Upper lobe of left lung (tissue), 6 donors: ENCODE measurements around the gene CCDC185. TPM values are rescaled to one million over a fixed set of nuclear protein-coding genes. Genes with fewer than 3 reads are reported as not detected.

Experiments
- ATAC-seq, 2 donors: fragments of 200-7000 bp; cut with Tn5 transposase; one replicate each; pipeline ENCODE4 v1.9.1; 2022; ENCODE audit warnings: mild to moderate bottlenecking in 2 of 2, moderate library complexity in 2 of 2; ENCODE audit not compliant: low FRiP score in 2 of 2
- DNase-seq, 2 donors: peaks; one replicate each; pipeline ENCODE4 v3.0.0-alpha.2; 2019 to 2020
- H3K27ac ChIP-seq, 4 donors: fragments of 200-600 bp; sonication (generic); one replicate each; pipeline ENCODE4 v1.5.1; 2016 to 2019
- H3K27me3 ChIP-seq, 4 donors: fragments of 200-600 bp; sonication (generic); one replicate each; pipeline ENCODE4 v1.5.1; 2017 to 2019
- H3K36me3 ChIP-seq, 4 donors: fragments of 200-600 bp; sonication (generic); one replicate each; pipeline ENCODE4 v1.5.1; 2016 to 2019
- H3K4me1 ChIP-seq, 4 donors: fragments of 200-600 bp; sonication (generic); one replicate each; pipeline ENCODE4 v1.5.1; 2018 to 2019
- H3K4me3 ChIP-seq, 4 donors: fragments of 200-600 bp; sonication (generic); one replicate each; pipeline ENCODE4 v1.5.1; 2017 to 2019; ENCODE audit warnings: mild to moderate bottlenecking in 2 of 4, moderate library complexity in 1 of 4
- H3K9me3 ChIP-seq, 4 donors: fragments of 200-600 bp; sonication (generic); one replicate each; pipeline ENCODE4 v1.5.1; 2018 to 2019
- EP300 ChIP-seq, 4 donors: sonication (generic); formaldehyde crosslinking; IDR thresholded peaks; one replicate each; pipeline ENCODE4 v1.5.1; 2017; ENCODE audit warnings: antibody characterized with exemption in 4 of 4, control low read depth in 2 of 4
- POLR2A ChIP-seq, 4 donors: fragments of 450-650 bp; IDR thresholded peaks; one replicate each; pipeline ENCODE4 v1.5.1; 2016 to 2017; ENCODE audit warnings: antibody characterized with exemption in 4 of 4, mild to moderate bottlenecking in 2 of 4
- POLR2AphosphoS5 ChIP-seq, 2 donors: sonication (generic); formaldehyde crosslinking; IDR thresholded peaks; one replicate each; pipeline ENCODE4 v1.5.1; 2017; ENCODE audit warnings: antibody characterized with exemption in 2 of 2
- WGBS, 2 donors: methylation state at CpG; one replicate each; pipeline ENCODE4 v1.1.5; 2017 to 2018; 5-methylcytosine and 5-hydroxymethylcytosine counted together
- total RNA-seq, 6 donors: library from RNA; depleted of rRNA in 4 of 6; stranded (reverse); fragments of >200 nt in 4 of 6; gene quantifications; one replicate each; pipeline versions ENCODE4 v1.1.0 to v1.2.1, GENCODE V29; 2016 to 2021
- TF ChIP-seq, protein P1 (sequence below), 6 experiments: fragments of 450-650 bp in 4 of 6; fragments of 200-600 bp in 2 of 6; sonication (generic) in 2 of 6; IDR thresholded peaks; one replicate each; pipeline ENCODE4 v1.5.1; 2016 to 2019; ENCODE audit warnings: antibody characterized with exemption in 6 of 6
- donor health status: DM: no; HTN: no; CAD: no; lungs with moderate emphysema.
- donor health status: DM: no; HTN: yes; CAD: no; lungs with severe emphysema.

Gene CCDC185
- total RNA-seq, 6 donors from 2014 or later = not detected

DNA sequence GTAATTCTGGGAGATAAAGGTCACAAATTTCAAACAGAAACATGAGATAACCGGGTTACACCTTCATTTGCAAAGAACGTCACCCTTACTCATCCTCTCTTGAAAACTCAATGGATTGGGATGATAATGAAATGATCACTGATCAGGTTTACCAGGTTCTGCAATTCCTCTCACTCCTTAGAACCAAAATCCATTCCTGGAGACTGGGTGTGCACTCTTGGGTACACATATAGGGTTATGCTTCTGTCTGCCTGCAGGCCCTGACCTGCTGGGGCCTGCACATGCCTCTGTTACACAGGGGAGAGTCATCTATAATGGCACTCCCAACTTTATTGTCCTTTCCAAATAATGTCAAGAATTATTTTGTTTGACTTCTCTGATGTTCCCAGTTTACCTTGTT lies 37.5 kb upstream of the CCDC185 start:
- no peak overlapping the region for H3K4me3 ChIP-seq
- TF ChIP-seq, protein P1, sequence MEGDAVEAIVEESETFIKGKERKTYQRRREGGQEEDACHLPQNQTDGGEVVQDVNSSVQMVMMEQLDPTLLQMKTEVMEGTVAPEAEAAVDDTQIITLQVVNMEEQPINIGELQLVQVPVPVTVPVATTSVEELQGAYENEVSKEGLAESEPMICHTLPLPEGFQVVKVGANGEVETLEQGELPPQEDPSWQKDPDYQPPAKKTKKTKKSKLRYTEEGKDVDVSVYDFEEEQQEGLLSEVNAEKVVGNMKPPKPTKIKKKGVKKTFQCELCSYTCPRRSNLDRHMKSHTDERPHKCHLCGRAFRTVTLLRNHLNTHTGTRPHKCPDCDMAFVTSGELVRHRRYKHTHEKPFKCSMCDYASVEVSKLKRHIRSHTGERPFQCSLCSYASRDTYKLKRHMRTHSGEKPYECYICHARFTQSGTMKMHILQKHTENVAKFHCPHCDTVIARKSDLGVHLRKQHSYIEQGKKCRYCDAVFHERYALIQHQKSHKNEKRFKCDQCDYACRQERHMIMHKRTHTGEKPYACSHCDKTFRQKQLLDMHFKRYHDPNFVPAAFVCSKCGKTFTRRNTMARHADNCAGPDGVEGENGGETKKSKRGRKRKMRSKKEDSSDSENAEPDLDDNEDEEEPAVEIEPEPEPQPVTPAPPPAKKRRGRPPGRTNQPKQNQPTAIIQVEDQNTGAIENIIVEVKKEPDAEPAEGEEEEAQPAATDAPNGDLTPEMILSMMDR (IDR thresholded peaks at IDR 0.05) = no peak
- TF ChIP-seq POLR2A (IDR thresholded peaks at IDR 0.05) = no peak
- no peak for TF ChIP-seq POLR2AphosphoS5 (IDR thresholded peaks at IDR 0.05)
- TF ChIP-seq EP300 (IDR thresholded peaks at IDR 0.05) = no peak

DNA sequence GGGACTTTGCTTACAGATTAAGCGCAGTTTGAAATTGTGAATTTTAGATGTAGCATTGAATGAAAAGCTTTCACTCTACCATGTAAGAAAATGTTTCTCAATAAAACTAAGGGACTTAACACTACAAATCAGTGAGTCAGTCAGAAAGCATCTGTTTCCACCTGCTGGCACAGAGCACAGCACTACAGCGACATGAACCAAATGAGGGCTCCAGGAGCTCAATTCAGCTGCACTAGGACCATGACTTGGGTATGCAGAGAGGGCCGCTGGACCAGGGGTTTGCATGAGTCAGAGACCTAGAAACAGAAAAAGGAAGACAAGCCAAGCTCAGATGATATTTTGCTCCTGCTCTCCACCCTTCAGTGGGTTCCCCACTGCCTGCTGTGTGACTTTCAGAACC lies 34.4 kb upstream of the CCDC185 start:
- H3K9me3 ChIP-seq = no peaks in the 10 kb centered on the region
- 83 to 88% methylated on average over 3 of the region's 3 CpGs for WGBS, 2 donors
- ATAC-seq = no peak
- H3K36me3 ChIP-seq = no peaks in the 10 kb centered on the region
- H3K4me3 ChIP-seq = no peak overlapping the region
- H3K27me3 ChIP-seq = peaks cover 0 to 9% (median 2%) of the 10 kb centered on the region in 4 donors
- peaks cover 6 to 13% (median 10%) of the 10 kb centered on the region in 4 donors for H3K4me1 ChIP-seq
- H3K27ac ChIP-seq = no peak overlapping the region
- TF ChIP-seq, protein P1 (IDR thresholded peaks at IDR 0.05) = no peak
- TF ChIP-seq POLR2AphosphoS5 (IDR thresholded peaks at IDR 0.05) = no peak
- no peak for TF ChIP-seq POLR2A (IDR thresholded peaks at IDR 0.05)
- no peak for TF ChIP-seq EP300 (IDR thresholded peaks at IDR 0.05)
- DNase-seq = no peak

More for the DNA sequence above, 37.5 kb upstream of the CCDC185 start:
- Histone ChIP-seq H3K27me3 (no peaks in the 10 kb centered on the region), H3K4me1 (no peaks in the 10 kb centered on the region), H3K9me3 (no peaks in the 10 kb centered on the region), H3K36me3 (no peaks in the 10 kb centered on the region), H3K27ac (no peak overlapping the region)
- WGBS, 2 donors = 94 to 95% methylated on average over 2 of the region's 2 CpGs
- no peak for DNase-seq
- ATAC-seq = no peak

DNA sequence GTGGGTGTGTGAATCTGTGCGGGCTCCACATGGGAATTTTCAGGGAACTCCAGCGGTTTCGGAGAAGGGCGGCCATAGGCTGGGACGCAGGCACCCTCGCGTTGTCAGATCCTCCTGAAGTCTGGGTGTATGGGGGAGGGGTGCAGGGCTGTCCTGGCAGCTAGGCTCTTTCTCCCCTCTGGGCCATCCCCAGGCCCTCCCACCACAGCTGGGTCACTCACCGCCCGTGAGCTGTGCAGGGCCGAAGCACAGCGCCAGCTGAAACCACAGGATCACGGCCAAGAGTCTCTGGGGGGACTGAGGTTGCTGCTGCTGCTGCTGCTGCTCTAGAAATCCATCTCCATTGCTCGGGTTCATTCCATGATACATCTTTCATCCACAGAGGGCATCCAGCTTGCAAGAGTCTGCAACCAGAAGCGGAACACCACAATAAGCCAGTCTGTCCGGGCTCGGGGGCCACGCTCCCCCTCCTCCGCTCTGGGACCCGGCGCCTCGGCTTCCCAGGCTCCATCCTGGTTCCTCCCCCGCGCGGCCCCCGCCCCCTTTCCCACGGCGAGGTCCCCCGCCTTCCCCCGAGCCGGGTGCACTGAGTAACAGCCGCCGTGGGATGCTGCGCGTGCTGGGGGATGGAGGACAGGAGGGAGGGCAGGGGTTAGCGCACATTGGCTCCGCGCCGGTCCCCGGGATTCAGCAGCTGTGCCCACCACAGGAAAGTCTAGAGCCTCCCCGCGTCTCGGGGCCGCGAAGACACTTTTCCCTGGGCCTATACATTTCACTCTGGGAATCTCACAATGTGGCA lies 30.0 kb upstream of the CCDC185 start:
- peak in 1 of 2 donors; percentile 88 for DNase-seq

DNA sequence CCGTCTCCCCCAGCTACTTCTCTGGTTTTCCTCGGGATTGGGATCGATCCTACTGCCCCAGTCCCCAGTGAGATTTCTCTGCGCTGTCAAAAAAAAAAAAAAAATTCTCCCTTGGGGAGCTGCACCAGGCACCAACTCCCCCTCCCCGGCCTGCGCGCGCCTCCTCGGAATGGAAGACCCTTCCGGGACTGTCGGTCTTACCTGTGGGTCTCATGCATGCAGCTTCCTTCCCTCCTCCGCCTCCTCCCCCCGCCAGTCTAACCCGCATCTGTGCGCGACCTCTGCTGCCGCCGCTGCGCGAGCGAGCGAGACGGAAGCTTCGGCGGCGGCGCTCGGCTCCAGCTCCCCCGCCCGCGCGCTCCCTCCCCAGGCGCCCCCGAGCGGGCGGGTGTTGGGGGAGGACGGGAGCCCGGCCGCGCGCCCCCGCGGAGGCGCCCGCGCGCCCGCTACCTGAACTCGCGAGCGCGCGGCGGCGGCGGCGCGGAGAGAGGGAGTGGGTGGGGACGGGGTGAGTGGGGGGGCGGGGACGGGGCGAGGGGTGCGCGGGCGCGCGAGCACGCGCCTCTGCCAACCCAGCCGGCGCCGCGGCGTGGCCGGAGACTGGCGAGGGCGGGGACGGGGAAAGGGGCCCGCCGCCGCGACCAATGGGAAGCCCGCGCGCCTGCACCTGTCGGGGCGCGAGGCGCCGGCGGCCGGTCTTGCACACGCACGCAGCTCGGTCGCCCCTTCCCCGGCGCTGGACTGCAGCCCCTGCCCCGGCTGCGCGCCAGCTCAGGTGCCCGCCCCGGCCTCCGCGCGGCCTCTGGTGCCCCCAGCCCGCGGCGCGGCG lies 29.1 kb upstream of the CCDC185 start, which contains the start of gene SUSD4:
Gene SUSD4 (minus strand): TSS at position 321 of the 829 bp plus-strand sequence. CDS start 751 bp downstream, outside the sequence.
- peaks cover 12 to 26% (median 20%) of the 10 kb centered on the region in 4 donors for H3K4me1 ChIP-seq
- peaks cover 0 to 17% (median 6%) of the 10 kb centered on the region in 4 donors for H3K27me3 ChIP-seq
- no peaks in the 10 kb centered on the region for H3K9me3 ChIP-seq
- WGBS, 2 donors = 1% methylated on average over 14 to 42 of the region's 111 CpGs
- peak; percentile 75 to 93 for DNase-seq
- H3K27ac ChIP-seq = no peak within 1 kb of the TSS
- ATAC-seq = peak; percentile 71 to 76
- TF ChIP-seq POLR2AphosphoS5 (IDR thresholded peaks at IDR 0.05) (no peak), EP300 (IDR thresholded peaks at IDR 0.05) (no peak), POLR2A (IDR thresholded peaks at IDR 0.05) (no peak)
- TF ChIP-seq, protein P1 (IDR thresholded peaks at IDR 0.05) = no peak
- peak within 1 kb of the TSS; percentile 22 to 59 (median 57) for H3K4me3 ChIP-seq
- no peaks in the 10 kb centered on the region for H3K36me3 ChIP-seq

More for the DNA sequence above, 30.0 kb upstream of the CCDC185 start:
- Histone ChIP-seq H3K36me3 (no peaks in the 10 kb centered on the region), H3K27ac (no peak overlapping the region), H3K27me3 (peaks cover 0 to 17% (median 6%) of the 10 kb centered on the region in 4 donors), H3K9me3 (no peaks in the 10 kb centered on the region), H3K4me1 (peaks cover 12 to 26% (median 20%) of the 10 kb centered on the region in 4 donors), H3K4me3 (peak overlapping the region; percentile 22 to 59 (median 57))
- TF ChIP-seq EP300 (IDR thresholded peaks at IDR 0.05) = no peak
- no peak for TF ChIP-seq POLR2A (IDR thresholded peaks at IDR 0.05)
- TF ChIP-seq POLR2AphosphoS5 (IDR thresholded peaks at IDR 0.05) = no peak
- TF ChIP-seq, protein P1 (IDR thresholded peaks at IDR 0.05) = no peak
- 3% methylated on average over 24 to 40 of the region's 44 CpGs for WGBS, 2 donors
- peak; percentile 52 to 75 for ATAC-seq
